ENCODE results near the gene GRIN2C.
A peak's percentile ranks its signal among the peaks of the same experiment; 100 is the strongest.

Gene GRIN2C

GRCh38 chr17:74797824-74798223 is 61.9 kb downstream of the GRIN2C start:
- DNase-seq = no peak

GRCh38 chr17:74796866-74797265 is 62.8 kb downstream of the GRIN2C start:
- DNase-seq = no peak

GRCh38 chr17:74796211-74796610 is 63.5 kb downstream of the GRIN2C start:
- no peak for DNase-seq

- peak in 1 of 3 experiments; percentile 36 for DNase-seq
Measured at GRCh38 chr17:74795327-74796020, 64.2 kb downstream of the GRIN2C start.

- no peak for DNase-seq
Measured at GRCh38 chr17:74792586-74793105, 67.0 kb downstream of the GRIN2C start.
